Measurements from ENCODE around the gene NOVA2.

The NOVA2 gene

GRCh38 chr19:45939792-45940514, 33.7 kb downstream of the NOVA2 start:
- no peak for TF ChIP-seq CTCF (IDR thresholded peaks at IDR 0.05; ENCODE audit: low read length, missing control alignments)
- no peak for DNase-seq (ENCODE audit: low read depth)
- no peak overlapping the region for H3K4me3 ChIP-seq (replicated peaks; ENCODE audit: low read depth, low read length)

DNA sequence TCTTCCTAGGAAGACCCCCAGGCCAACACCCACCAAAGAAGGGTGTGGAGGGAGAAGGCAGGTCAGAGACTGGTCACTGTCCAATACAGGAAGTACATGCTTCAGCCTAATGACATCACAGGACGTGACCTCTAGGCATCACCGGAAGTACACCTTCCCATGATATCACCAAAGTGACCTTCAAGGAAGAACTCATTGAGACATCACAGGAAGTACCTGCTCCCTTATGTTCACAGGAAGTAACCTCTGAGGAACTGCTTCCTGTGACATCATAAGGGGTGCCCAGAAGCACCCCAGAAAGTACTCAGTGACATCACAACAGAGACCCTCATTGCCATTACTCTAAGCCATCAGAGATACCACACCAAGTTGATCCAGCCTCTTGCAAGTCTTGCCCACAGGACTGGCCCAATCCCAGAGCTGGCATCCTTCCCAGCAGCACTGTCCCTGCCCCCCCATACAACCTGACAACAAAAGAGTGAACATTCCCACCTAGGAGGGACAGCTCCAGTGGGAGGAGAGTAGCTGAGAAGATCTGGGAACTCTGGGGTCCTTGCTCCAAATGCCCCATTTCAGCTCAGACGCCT, 34.8 kb downstream of the NOVA2 start:
- no peak for DNase-seq (ENCODE audit: low read depth)

DNA sequence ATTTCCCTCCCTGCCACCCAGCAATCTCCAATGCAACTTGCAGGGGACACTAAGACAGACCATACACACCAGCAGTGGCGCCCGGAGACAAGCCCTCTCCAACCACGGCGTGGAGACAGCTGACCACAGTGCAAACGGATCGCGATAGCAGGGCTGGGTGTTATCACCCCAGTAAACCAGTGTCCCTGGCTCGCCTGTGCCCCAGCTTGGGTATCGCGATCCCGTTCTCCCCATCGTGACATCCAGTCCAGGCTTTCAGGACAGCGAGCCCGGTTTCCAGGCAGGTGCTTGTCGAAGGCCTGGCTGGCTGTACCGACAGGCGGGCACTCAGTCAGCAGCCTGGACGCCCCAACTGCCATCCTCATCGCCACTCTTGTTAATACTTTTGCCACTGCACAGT, 38.4 kb downstream of the NOVA2 start:
- no peak for TF ChIP-seq CTCF (IDR thresholded peaks at IDR 0.05; ENCODE audit: low read length, missing control alignments)
- no peak overlapping the region for H3K4me3 ChIP-seq (replicated peaks; ENCODE audit: low read depth, low read length)

More for the DNA sequence above, 34.8 kb downstream of the NOVA2 start:
- no peak for TF ChIP-seq CTCF (IDR thresholded peaks at IDR 0.05; ENCODE audit: low read length, missing control alignments)
- H3K4me3 ChIP-seq (replicated peaks; ENCODE audit: low read depth, low read length): no peak overlapping the region

GRCh38 chr19:45934551-45935230, 39.0 kb downstream of the NOVA2 start:
- DNase-seq (ENCODE audit: low read depth): no peak
- H3K4me3 ChIP-seq (replicated peaks; ENCODE audit: low read depth, low read length): no peak overlapping the region
- TF ChIP-seq CTCF (IDR thresholded peaks at IDR 0.05; ENCODE audit: low read length, missing control alignments): no peak

More for the DNA sequence above, 38.4 kb downstream of the NOVA2 start:
- DNase-seq (ENCODE audit: low read depth): no peak

- no peak overlapping the region for H3K4me3 ChIP-seq (replicated peaks; ENCODE audit: low read depth, low read length)
- no peak for DNase-seq (ENCODE audit: low read depth)
- no peak for TF ChIP-seq CTCF (IDR thresholded peaks at IDR 0.05; ENCODE audit: low read length, missing control alignments)
These were observed 39.9 kb downstream of the NOVA2 start for GRCh38 chr19:45933759-45934158.

DNA sequence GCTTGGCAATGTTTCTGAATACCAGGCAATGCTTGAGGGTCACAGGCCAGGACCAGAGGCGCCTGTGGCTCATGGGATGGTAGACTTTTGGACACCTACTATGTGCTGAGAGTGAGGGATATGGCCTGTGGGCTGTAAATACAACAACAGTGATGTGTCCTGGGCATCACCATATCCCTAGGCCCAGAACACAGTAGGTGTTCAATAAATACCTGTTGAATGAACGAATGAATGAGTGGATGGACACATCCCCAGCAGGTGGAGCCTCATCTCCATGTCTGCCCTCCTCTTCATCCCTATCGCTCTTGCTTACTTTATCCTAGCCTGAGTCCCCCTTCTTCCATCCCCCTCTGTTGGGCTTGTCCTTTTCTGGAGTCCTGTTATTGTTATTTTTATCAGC, 42.6 kb downstream of the NOVA2 start:
- no peak overlapping the region for H3K4me3 ChIP-seq (replicated peaks; ENCODE audit: low read depth, low read length)
- DNase-seq (ENCODE audit: low read depth): no peak
- peak; percentile 10 for TF ChIP-seq CTCF (IDR thresholded peaks at IDR 0.05; ENCODE audit: low read length, missing control alignments)

Data from fibroblast of pulmonary artery (primary cell).